IPS-18a (cell line): ENCODE data around the gene DOLK.

Experiments
- H3K27ac ChIP-seq: one replicate; pipeline ENCODE4 v1.5.1; 2013; ENCODE audit warnings: low read length
- H3K27me3 ChIP-seq: one replicate; pipeline ENCODE4 v1.6.1; 2013; ENCODE audit warnings: mild to moderate bottlenecking, low read length; ENCODE audit not compliant: control insufficient read depth, insufficient read depth
- H3K36me3 ChIP-seq: one replicate; pipeline ENCODE4 v1.6.1; 2013; ENCODE audit warnings: low read depth, low read length; ENCODE audit not compliant: control insufficient read depth
- H3K4me1 ChIP-seq: one replicate; pipeline ENCODE4 v1.6.1; 2013; ENCODE audit warnings: low read depth, low read length; ENCODE audit not compliant: control insufficient read depth
- H3K4me3 ChIP-seq: one replicate; pipeline ENCODE4 v1.5.1; 2013; ENCODE audit warnings: low read length
- H3K9ac ChIP-seq: one replicate; pipeline ENCODE4 v1.6.1; 2013; ENCODE audit warnings: mild to moderate bottlenecking, low read length, moderate library complexity
- H3K9me3 ChIP-seq: one replicate; pipeline ENCODE4 v1.6.1; 2013; ENCODE audit warnings: low read depth, low read length; ENCODE audit not compliant: control insufficient read depth

Gene DOLK

GRCh38 chr9:128927731-128928411 is 19.5 kb downstream of the DOLK start:
- Histone ChIP-seq H3K27me3 (no peaks in the 10 kb centered on the region), H3K4me3 (no peak overlapping the region), H3K9ac (no peak overlapping the region), H3K36me3 (no peaks in the 10 kb centered on the region), H3K27ac (no peak overlapping the region), H3K9me3 (no peaks in the 10 kb centered on the region), H3K4me1 (no peaks in the 10 kb centered on the region)

- Histone ChIP-seq H3K9ac (no peak overlapping the region), H3K4me3 (no peak overlapping the region), H3K27me3 (no peaks in the 10 kb centered on the region), H3K4me1 (peaks cover 6% of the 10 kb centered on the region), H3K36me3 (peaks cover 2% of the 10 kb centered on the region), H3K9me3 (no peaks in the 10 kb centered on the region), H3K27ac (no peak overlapping the region)
Observed at GRCh38 chr9:128923493-128923883, 23.9 kb downstream of the DOLK start.

DNA sequence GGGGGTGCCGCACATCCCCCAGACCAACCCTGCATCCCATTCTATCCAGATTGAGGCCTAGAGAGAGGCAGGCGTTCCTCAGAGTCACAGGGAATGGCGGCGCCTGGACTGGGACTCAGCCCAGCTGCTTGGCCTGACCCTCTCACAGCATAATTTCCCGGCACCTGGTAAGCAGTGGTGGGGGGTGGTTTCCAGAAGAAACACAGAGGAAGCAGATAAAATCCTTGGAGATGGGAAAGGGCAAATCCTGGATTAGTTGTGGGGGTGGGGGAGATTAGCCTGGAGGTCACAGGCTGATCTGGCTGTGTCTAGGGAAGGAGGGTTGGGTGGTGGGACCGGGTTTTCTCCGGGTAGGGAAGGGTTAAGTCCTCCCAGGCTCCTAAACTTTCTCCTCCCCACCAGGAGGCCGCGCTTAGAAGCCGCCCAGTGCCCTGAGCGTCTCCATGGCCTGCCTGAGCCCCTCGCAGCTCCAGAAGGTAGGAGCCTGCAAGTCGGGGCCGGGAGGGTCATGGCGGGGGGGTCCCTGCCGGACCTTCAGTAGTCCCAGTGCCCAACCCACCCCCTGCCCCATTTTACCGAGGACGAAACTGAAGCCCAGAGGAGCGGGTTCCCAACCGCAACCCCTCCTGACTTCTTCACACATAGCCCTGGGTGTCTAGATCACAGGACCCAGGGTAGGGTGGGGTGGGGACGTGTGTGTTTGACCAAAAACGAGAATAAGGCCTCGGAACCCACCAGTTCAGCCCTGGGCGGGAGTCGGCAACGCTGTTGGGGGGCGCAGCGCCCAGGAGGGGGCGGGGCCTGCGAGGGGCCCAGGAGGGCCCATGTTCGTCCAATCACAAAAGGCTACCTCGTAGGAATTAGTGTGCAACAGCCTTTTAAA is 25.3 kb downstream of the DOLK start:
- Histone ChIP-seq H3K4me3 (peak overlapping the region; percentile 77), H3K27ac (peak overlapping the region; percentile 66), H3K36me3 (peaks cover 14% of the 10 kb centered on the region), H3K9me3 (no peaks in the 10 kb centered on the region), H3K9ac (peak overlapping the region; percentile 69), H3K4me1 (peaks cover 6% of the 10 kb centered on the region), H3K27me3 (no peaks in the 10 kb centered on the region)

DNA sequence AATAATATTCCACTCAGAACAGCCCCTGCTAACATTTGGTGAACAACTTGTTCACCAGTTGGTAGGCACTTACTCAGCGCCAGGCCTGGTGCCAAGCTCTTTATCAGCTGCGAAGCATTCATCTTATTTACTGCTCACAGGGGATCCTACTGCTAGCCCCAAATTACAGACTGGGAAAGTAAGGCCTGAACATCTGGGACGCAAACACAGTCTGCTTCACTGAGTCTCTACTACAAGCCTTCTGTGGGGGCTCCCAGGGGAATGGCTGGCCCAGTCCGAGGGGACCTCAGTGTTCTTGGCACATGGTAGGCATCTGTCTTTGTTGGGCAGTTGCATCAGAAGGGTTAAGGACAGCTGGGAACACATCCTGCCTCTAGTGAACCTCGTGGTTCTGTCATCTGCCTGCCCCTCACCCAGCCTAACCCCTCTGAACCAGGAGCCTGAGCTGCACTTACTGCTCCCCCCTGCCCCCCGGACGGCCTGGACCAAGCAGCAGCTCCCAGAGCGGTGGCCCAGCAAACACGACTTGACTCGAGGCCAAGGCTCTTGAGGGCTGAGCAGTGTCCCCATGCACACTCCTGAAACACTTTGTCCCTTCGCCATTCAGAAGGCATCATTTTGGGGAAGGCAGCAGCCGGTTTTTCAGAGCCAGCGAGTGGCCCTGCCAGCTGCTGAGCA is 26.9 kb downstream of the DOLK start, which contains the start of gene PHYHD1:
TSS of gene PHYHD1 (plus strand) at position 602 of the 678 bp plus-strand sequence. CDS start 1,342 bp downstream, outside the sequence.
- Histone ChIP-seq H3K9ac (peak within 1 kb of the TSS; percentile 69), H3K27me3 (no peaks in the 10 kb centered on the region), H3K27ac (peak within 1 kb of the TSS; percentile 66), H3K9me3 (no peaks in the 10 kb centered on the region), H3K4me3 (peak within 1 kb of the TSS; percentile 77), H3K4me1 (peaks cover 6% of the 10 kb centered on the region), H3K36me3 (peaks cover 28% of the 10 kb centered on the region)

- Histone ChIP-seq H3K27me3 (no peaks in the 10 kb centered on the region), H3K9ac (no peak overlapping the region), H3K36me3 (peaks cover 28% of the 10 kb centered on the region), H3K9me3 (no peaks in the 10 kb centered on the region), H3K4me3 (no peak overlapping the region), H3K4me1 (peaks cover 6% of the 10 kb centered on the region), H3K27ac (no peak overlapping the region)
Observed at GRCh38 chr9:128919402-128920089, 27.9 kb downstream of the DOLK start.

DNA sequence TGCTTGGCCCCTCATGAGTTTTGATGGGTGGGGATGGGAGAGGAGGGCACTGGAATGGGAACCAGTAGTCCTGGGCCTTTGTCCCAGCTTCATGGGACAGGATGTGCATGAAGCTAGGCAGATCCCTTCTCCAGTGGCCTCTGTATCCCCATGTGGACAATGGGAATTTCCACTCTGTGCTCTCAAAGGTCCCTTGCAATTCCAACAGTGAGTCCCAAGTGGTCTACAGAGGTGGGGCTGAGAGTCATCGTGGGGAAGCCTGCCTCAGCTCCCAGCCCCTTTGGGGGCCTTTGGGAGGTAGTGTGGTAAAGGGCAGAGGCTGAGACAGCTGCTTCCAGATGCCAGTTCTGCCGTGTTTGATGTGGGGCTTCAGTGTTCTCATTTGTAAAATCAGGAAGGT is 28.5 kb downstream of the DOLK start:
- Histone ChIP-seq H3K4me1 (peaks cover 6% of the 10 kb centered on the region), H3K9ac (no peak overlapping the region), H3K36me3 (peaks cover 28% of the 10 kb centered on the region), H3K4me3 (no peak overlapping the region), H3K27me3 (no peaks in the 10 kb centered on the region), H3K9me3 (no peaks in the 10 kb centered on the region), H3K27ac (no peak overlapping the region)

DNA sequence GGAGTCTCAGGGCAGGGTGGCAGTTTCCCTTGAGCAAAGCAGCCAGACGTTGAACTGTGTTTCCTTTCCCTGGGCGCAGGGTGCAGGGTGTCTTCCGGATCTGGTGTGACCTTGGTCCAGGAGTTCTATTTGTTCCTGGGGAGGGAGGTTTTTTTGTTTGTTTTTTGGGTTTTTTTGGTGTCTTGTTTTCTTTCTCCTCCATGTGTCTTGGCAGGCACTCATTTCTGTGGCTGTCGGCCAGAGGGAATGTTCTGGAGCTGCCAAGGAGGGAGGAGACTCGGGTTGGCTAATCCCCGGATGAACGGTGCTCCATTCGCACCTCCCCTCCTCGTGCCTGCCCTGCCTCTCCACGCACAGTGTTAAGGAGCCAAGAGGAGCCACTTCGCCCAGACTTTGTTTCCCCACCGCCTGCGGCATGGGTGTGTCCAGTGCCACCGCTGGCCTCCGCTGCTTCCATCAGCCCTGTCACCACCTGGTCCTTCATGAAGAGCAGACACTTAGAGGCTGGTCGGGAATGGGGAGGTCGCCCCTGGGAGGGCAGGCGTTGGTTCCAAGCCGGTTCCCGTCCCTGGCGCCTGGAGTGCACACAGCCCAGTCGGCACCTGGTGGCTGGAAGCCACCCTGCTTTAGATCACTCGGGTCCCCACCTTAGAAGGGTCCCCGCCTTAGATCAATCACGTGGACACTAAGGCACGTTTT is 30.1 kb downstream of the DOLK start:
- no peak overlapping the region for H3K27ac ChIP-seq
- H3K9me3 ChIP-seq, result no peaks in the 10 kb centered on the region
- peaks cover 28% of the 10 kb centered on the region for H3K36me3 ChIP-seq
- H3K27me3 ChIP-seq, result no peaks in the 10 kb centered on the region
- peaks cover 9% of the 10 kb centered on the region for H3K4me1 ChIP-seq
- H3K4me3 ChIP-seq, result no peak overlapping the region
- no peak overlapping the region for H3K9ac ChIP-seq

GRCh38 chr9:128916745-128917144 is 30.7 kb downstream of the DOLK start:
- Histone ChIP-seq H3K36me3 (peaks cover 28% of the 10 kb centered on the region), H3K9me3 (no peaks in the 10 kb centered on the region), H3K4me1 (peaks cover 12% of the 10 kb centered on the region), H3K4me3 (no peak overlapping the region), H3K27me3 (no peaks in the 10 kb centered on the region), H3K27ac (no peak overlapping the region), H3K9ac (no peak overlapping the region)

- Histone ChIP-seq H3K27ac (no peak overlapping the region), H3K4me1 (peaks cover 14% of the 10 kb centered on the region), H3K9me3 (no peaks in the 10 kb centered on the region), H3K36me3 (peaks cover 29% of the 10 kb centered on the region), H3K27me3 (no peaks in the 10 kb centered on the region), H3K9ac (no peak overlapping the region), H3K4me3 (no peak overlapping the region)
Observed at GRCh38 chr9:128916204-128916603, 31.2 kb downstream of the DOLK start.

- Histone ChIP-seq H3K9me3 (no peaks in the 10 kb centered on the region), H3K27me3 (no peaks in the 10 kb centered on the region), H3K36me3 (peaks cover 49% of the 10 kb centered on the region), H3K4me3 (no peak overlapping the region), H3K4me1 (peaks cover 18% of the 10 kb centered on the region), H3K9ac (no peak overlapping the region), H3K27ac (no peak overlapping the region)
Observed at GRCh38 chr9:128913995-128914772, 33.2 kb downstream of the DOLK start.
